Measurements from ENCODE around the gene YY1.
"Not testable (repeated sequence)": the region's sequence is repeated elsewhere in the genome, so short reads cannot be mapped to it uniquely, and the experiment has no call there.

YY1 gene

GRCh38 chr14:100213956-100214769 is 24.8 kb upstream of the YY1 start:
- DNase-seq: peak; percentile 88

- no peak for DNase-seq
Observed at GRCh38 chr14:100214770-100215083, 24.2 kb upstream of the YY1 start.

- no peak for DNase-seq
Observed at GRCh38 chr14:100215330-100215885, 23.5 kb upstream of the YY1 start.

GRCh38 chr14:100219126-100219785 is 19.7 kb upstream of the YY1 start:
- DNase-seq: no peak

- DNase-seq: peak; percentile 57
Observed at GRCh38 chr14:100221533-100222223, 17.3 kb upstream of the YY1 start.

GRCh38 chr14:100222224-100223093 is 16.5 kb upstream of the YY1 start:
- no peak for DNase-seq

- no peak for DNase-seq
Observed at GRCh38 chr14:100223332-100224201, 15.4 kb upstream of the YY1 start.

GRCh38 chr14:100224229-100224866 is 14.6 kb upstream of the YY1 start:
- no peak for DNase-seq

- DNase-seq: no peak
Observed at GRCh38 chr14:100225169-100225568, 13.8 kb upstream of the YY1 start.

GRCh38 chr14:100230361-100230760 is 8.6 kb upstream of the YY1 start:
- DNase-seq: no peak

- no peak for DNase-seq
Observed at GRCh38 chr14:100234511-100234910, 4.4 kb upstream of the YY1 start.

GRCh38 chr14:100236271-100236818 is 2.6 kb upstream of the YY1 start:
- DNase-seq: not testable (repeated sequence)

- no peak for DNase-seq
Observed at GRCh38 chr14:100236881-100237280, 2.1 kb upstream of the YY1 start.

GRCh38 chr14:100237735-100238418 is 1.1 kb upstream of the YY1 start:
- peak; percentile 55 for DNase-seq

GRCh38 chr14:100239211-100239839 is 381 bp downstream of the YY1 start:
- no peak for DNase-seq

GRCh38 chr14:100239840-100240667 is 1.1 kb downstream of the YY1 start:
- peak; percentile 88 for DNase-seq

- DNase-seq: no peak
Observed at GRCh38 chr14:100240668-100241032, 1.7 kb downstream of the YY1 start.

GRCh38 chr14:100241279-100241678 is 2.3 kb downstream of the YY1 start:
- no peak for DNase-seq

GRCh38 chr14:100243020-100243419 is 4.1 kb downstream of the YY1 start:
- DNase-seq: no peak

All from GDM1 (cell line).